Transverse colon (tissue), 4 donors: ENCODE measurements around the gene SLU7. TPM values are rescaled to one million over a fixed set of nuclear protein-coding genes. Genes with fewer than 3 reads are reported as not detected.
A peak's percentile ranks its signal among the peaks of the same experiment; 100 is the strongest.

ENCODE experiments used
- DNase-seq: peaks from one replicate; pipeline ENCODE4 v3.0.0-alpha.2; 2019
- H3K27ac ChIP-seq, 4 donors: fragments of 200-600 bp; sonication (generic); 2 replicates each; pipeline ENCODE4 v1.5.1; 2016 to 2018; ENCODE audit warnings: inconsistent platforms in 4 of 4
- H3K27me3 ChIP-seq: fragments of 200-600 bp; sonication (generic); 2 replicates; pipeline ENCODE4 v1.5.1; 2017; ENCODE audit warnings: inconsistent platforms
- H3K36me3 ChIP-seq, 4 donors: fragments of 200-600 bp; sonication (generic); 2 replicates each; pipeline ENCODE4 v1.5.1; 2017 to 2019; ENCODE audit warnings: inconsistent platforms in 4 of 4
- H3K4me1 ChIP-seq, 4 donors: fragments of 200-600 bp; sonication (generic); 2 replicates each; pipeline ENCODE4 v1.5.1; 2017 to 2020; ENCODE audit warnings: inconsistent platforms in 4 of 4
- H3K4me3 ChIP-seq, 4 donors: fragments of 200-600 bp; sonication (generic); 1 replicate in 1 of 4; 2 replicates in 3 of 4; pipeline versions ENCODE4 v1.5.1 to v1.6.1; 2017 to 2019; ENCODE audit warnings: inconsistent platforms in 4 of 4
- H3K9me3 ChIP-seq, 2 donors: fragments of 200-600 bp; sonication (generic); 2 replicates each; pipeline ENCODE4 v1.5.1; 2017 to 2019; ENCODE audit warnings: inconsistent platforms in 2 of 2
- CTCF ChIP-seq, 5 experiments: fragments of 200-600 bp in 3 of 5; fragments of 450-650 bp in 2 of 5; sonication (generic) in 3 of 5; IDR thresholded peaks; 1 replicate in 2 of 5; 2 replicates in 3 of 5; pipeline ENCODE4 v1.5.1; 2016 to 2017; ENCODE audit warnings: antibody characterized with exemption in 5 of 5, inconsistent platforms in 3 of 5, mild to moderate bottlenecking in 2 of 5, moderate library complexity in 1 of 5
- EP300 ChIP-seq: sonication (generic); formaldehyde crosslinking; IDR thresholded peaks from one replicate; pipeline ENCODE4 v1.6.1; 2017; ENCODE audit warnings: antibody characterized with exemption, low read depth
- POLR2A ChIP-seq: fragments of 450-650 bp; IDR thresholded peaks from one replicate; pipeline ENCODE4 v1.6.1; 2016; ENCODE audit warnings: antibody characterized with exemption, mild to moderate bottlenecking, moderate library complexity
- POLR2AphosphoS5 ChIP-seq, 3 donors: sonication (generic); formaldehyde crosslinking; IDR thresholded peaks; one replicate each; pipeline ENCODE4 v1.6.1; 2016; ENCODE audit warnings: antibody characterized with exemption in 3 of 3
- WGBS, 2 donors: methylation state at CpG; one replicate each; pipeline ENCODE4 v1.1.5; 2018; ENCODE audit warnings: low coverage in 1 of 2; 5-methylcytosine and 5-hydroxymethylcytosine counted together
- in situ Hi-C, 4 donors: fragments of 200-750 bp; cut with MboI; loops; one replicate each; pipeline versions ENCODE4 v1.15.0 to v1.15.1; 2017; ENCODE audit warnings: low sequenced_read_pairs in 3 of 4, low pct_ligation_motif_present in 1 of 4, low pct_unique_long_range_greater_than_20kb in 1 of 4
- intact Hi-C: fragments of 100-400 bp; cut with DNase I; formaldehyde crosslinking; loops from one replicate; pipeline ENCODE4 v1.15.1; 2023; ENCODE audit warnings: low total_unique reads
- total RNA-seq, 4 donors: library from RNA; depleted of rRNA; stranded (reverse); fragments of >200 nt; gene quantifications; one replicate each; pipeline ENCODE4 v1.1.0, GENCODE V29; 2016

The SLU7 gene
- total RNA-seq, 4 donors from 2014 or later: 10.5 to 69.2 (median 52.5) TPM

- Histone ChIP-seq H3K36me3 (no peaks in the 10 kb centered on the region), H3K4me3 (no peak overlapping the region), H3K9me3 (no peaks in the 10 kb centered on the region), H3K4me1 (peaks cover 18 to 44% (median 24%) of the 10 kb centered on the region in 4 donors), H3K27ac (peak overlapping the region; percentile 84 to 92 (median 88)), H3K27me3 (no peaks in the 10 kb centered on the region)
- intact Hi-C loops (no loop called here), in situ Hi-C loops (no loop called here)
- no peak for TF ChIP-seq EP300
- TF ChIP-seq POLR2AphosphoS5 (IDR thresholded peaks at IDR 0.05): no peak
- no peak for TF ChIP-seq POLR2A
- TF ChIP-seq CTCF (IDR thresholded peaks at IDR 0.05): no peak
- DNase-seq: no peak
Observed at GRCh38 chr5:160420331-160420610, 1.4 kb upstream of the SLU7 start.

GRCh38 chr5:160419458-160420330 is 813 bp upstream of the SLU7 start:
- Histone ChIP-seq H3K9me3 (no peaks in the 10 kb centered on the region), H3K27me3 (no peaks in the 10 kb centered on the region), H3K27ac (peak overlapping the region; percentile 84 to 92 (median 88)), H3K4me1 (peaks cover 18 to 44% (median 24%) of the 10 kb centered on the region in 4 donors), H3K36me3 (peaks cover 0 to 2% (median under 1%) of the 10 kb centered on the region in 4 donors), H3K4me3 (peak overlapping the region; percentile 68 to 85 (median 69))
- in situ Hi-C loops: no loop called here
- intact Hi-C loops: no loop called here
- DNase-seq: no peak
- TF ChIP-seq CTCF (IDR thresholded peaks at IDR 0.05): no peak
- no peak for TF ChIP-seq EP300
- no peak for TF ChIP-seq POLR2AphosphoS5 (IDR thresholded peaks at IDR 0.05)
- no peak for TF ChIP-seq POLR2A
- 37 to 40% methylated on average over 10 to 11 of the region's 11 CpGs for WGBS, 2 donors

DNA sequence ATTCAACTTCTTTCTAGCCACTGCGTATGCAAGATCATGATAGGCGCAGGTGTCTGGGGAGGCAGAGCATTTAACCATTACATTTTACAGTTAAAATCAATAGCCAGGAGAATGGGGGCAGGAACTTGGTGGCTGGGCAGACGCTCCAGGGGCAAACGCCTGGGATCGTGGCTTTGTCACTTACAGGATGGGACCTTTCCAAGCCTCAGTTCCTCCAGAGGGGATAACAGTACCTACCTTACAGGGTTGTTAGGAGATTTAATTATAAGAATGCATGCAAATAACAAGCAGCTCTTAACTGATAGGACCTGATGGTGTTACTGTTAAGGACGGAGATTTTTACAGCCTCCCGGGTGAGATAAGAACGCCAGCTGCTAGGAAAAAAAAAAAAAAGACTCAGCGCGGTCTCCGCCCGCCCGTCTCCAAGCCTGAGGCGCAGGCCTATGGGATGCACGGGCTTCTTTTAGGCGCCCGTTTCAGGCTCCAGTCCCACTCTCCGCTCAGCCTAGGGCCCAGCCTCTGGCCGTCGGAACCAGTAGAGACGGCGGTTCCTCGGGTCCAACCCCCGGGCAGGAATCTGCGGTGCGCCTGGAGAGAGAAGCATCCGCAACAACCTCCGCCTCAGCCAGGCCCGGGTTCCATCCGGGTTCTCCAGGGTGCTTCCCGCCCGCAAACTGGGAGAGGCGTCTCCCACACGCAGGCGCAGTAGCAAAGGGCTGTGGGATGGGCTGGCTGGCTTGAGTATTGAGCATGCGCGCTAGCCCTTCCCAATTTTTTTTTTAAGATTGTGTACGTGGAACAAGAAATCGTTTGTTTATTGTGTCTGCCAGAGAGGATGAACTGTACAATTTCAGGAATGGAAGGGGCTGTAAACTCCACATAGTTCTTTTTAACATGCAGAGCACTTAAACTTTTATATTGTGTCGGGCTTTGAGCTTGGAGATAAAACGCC is 19.2 kb downstream of the SLU7 start, which contains the start of gene FAM200C:
TSS of gene FAM200C (minus strand) at position 653 of the 952 bp plus-strand sequence. CDS start 4,564 bp downstream, outside the sequence.
- Histone ChIP-seq H3K4me3 (peak within 1 kb of the TSS; percentile 20 to 69 (median 54)), H3K27me3 (no peaks in the 10 kb centered on the region), H3K36me3 (peaks cover 0 to 30% (median 12%) of the 10 kb centered on the region in 4 donors), H3K4me1 (peaks cover 0 to 31% (median 14%) of the 10 kb centered on the region in 4 donors), H3K9me3 (no peaks in the 10 kb centered on the region), H3K27ac (peak within 1 kb of the TSS; percentile 88 to 90 (median 89))
- TF ChIP-seq POLR2A (peak; percentile 92), EP300 (no peak), CTCF (IDR thresholded peaks at IDR 0.05) (no peak), POLR2AphosphoS5 (IDR thresholded peaks at IDR 0.05) (peak; percentile 94 to 96 (median 95))
- intact Hi-C loops: no loop called here
- 0 to 1% methylated on average over 3 to 31 of the region's 41 CpGs for WGBS, 2 donors
- in situ Hi-C loops: no loop called here
- peak; percentile 91 for DNase-seq

- in situ Hi-C loops: no loop called here
- no peaks in the 10 kb centered on the region for H3K27me3 ChIP-seq
- peaks cover 0 to 22% (median 8%) of the 10 kb centered on the region in 4 donors for H3K36me3 ChIP-seq
- no peaks in the 10 kb centered on the region for H3K9me3 ChIP-seq
- H3K4me1 ChIP-seq: peaks cover 0 to 31% (median 14%) of the 10 kb centered on the region in 4 donors
- H3K27ac ChIP-seq: peak overlapping the region; percentile 88 to 90 (median 89)
- 40 to 49% methylated on average over 3 to 4 of the region's 4 CpGs for WGBS, 2 donors
- no peak for DNase-seq
- intact Hi-C loops: no loop called here
- H3K4me3 ChIP-seq: peak overlapping the region; percentile 20 to 69 (median 54)
- TF ChIP-seq CTCF (IDR thresholded peaks at IDR 0.05) (no peak), POLR2AphosphoS5 (IDR thresholded peaks at IDR 0.05) (no peak), POLR2A (no peak), EP300 (no peak)
Observed at GRCh38 chr5:160398806-160399205, 20.1 kb downstream of the SLU7 start.
